Activated CD8-positive, alpha-beta memory T cell treated with anti-CD3 and anti-CD28 coated beads for 24 hours (primary cell): ENCODE results near the gene TGFB1I1.
"Not testable (repeated sequence)": the region's sequence is repeated elsewhere in the genome, so short reads cannot be mapped to it uniquely, and the experiment has no call there.

Experiments
- DNase-seq: peaks from one replicate; pipeline ENCODE4 v3.0.0-alpha.2; 2020

TGFB1I1 gene

DNA sequence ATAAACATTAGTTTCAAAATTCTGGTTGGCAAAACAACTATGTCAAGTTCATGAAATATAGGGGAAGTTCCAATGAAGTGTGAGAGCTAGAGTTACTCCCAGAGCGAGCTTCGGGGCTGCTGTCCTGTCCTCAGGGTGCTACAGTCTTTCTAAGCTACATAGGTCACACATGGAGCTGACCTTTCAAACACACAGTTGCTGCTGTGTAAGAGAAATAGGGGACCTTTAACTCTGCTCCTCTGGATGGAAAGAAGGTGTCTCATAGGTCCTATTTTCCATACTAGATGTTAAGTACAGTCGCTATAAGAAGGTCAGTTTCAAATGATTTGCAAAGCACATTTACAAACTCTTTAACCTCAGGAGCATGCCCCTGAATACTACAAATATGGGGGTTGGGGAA is 49.4 kb downstream of the TGFB1I1 start:
- DNase-seq: no peak

- no peak for DNase-seq
Observed at GRCh38 chr16:31522071-31522470, 50.1 kb downstream of the TGFB1I1 start.

DNA sequence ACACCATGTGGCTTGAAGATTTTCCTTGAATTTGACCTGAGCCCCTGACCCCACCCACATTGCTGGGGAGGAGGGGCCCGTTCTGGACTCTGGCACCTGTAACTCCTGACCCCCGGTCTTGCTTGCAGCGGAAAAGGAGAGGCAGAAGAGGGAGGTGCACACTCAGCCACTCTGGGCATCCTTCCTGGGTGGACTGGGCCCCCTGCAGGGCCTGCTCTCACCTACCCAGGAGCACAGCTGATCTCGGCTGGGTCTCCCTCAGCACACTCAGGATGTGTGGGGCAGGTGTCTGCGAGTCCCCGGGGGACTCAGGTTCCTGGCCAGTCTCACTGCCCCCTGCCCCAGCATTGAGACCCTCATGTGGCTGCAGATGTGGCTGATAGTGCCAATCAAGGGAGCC is 51.8 kb downstream of the TGFB1I1 start:
- DNase-seq: not testable (repeated sequence)

DNA sequence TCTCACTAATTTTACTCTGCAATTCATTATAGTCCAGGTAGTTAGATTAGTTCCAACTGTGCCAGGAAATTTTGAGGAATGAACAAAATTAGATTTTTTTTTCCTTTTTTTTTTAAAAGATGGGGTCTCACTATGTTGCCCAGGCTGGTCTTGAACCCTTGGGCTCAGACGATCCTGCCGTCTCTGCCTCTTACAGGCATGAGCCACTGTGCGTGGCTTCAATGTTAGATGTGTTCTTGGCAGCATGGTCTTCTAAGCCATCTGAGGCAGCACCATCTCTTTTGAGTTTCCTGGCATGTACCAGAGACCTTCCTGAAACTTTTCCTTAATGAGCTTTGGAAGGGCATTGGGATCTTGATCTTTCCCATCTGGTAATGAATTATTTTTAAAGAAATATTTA is 53.2 kb downstream of the TGFB1I1 start:
- no peak for DNase-seq
